Measurements from ENCODE around the gene NF1. TPM values are rescaled to one million over a fixed set of nuclear protein-coding genes. Genes with fewer than 3 reads are reported as not detected.
"Not testable (repeated sequence)": the region's sequence is repeated elsewhere in the genome, so short reads cannot be mapped to it uniquely, and the experiment has no call there.

NF1 gene
- total RNA-seq, 1 experiment from 2014 or later = 12.4 TPM

DNA sequence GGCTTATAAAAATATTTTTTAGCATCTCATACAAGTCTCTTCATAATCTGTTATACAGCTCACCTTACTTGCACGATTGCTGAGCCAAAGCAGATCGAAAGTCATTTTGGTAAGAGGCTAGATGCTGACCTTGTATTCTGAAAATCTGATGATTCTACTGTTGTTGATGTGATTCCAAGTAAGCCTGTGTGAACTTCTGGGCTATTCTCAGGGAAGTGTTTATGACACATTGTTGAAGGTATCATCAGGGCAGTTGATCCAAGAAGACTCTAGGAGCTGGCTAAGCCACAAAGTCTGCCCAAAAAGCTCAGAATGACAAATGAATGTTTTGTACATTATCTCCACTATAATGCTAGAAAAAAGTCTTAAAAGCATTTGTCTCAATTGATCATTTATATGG, 186.3 kb downstream of the NF1 start:
- peaks cover 11% of the 10 kb centered on the region for H3K36me3 ChIP-seq
- no peaks in the 10 kb centered on the region for H3K9me3 ChIP-seq
- DNase-seq = no peak
- no peaks in the 10 kb centered on the region for H3K27me3 ChIP-seq
- no peak overlapping the region for H3K4me3 ChIP-seq

DNA sequence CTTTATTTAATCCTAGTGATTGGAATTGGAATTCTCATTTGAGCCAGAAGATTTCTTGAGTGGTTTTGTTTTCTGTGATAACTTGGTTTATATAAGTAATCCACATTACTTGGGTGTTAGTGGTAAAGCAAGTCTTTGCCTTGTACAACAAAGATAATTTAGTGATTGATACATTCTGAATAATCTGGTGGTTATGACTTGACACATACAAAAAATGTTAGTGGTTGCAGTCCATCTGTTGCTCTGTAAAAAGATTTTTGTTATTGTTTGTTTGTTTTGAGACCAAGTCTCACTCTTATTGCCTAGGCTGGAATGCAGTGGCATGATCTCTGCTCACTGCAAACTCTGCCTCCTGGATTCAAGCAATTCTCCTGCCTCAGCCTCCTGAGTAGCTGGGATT, 189.1 kb downstream of the NF1 start:
- H3K27me3 ChIP-seq = no peaks in the 10 kb centered on the region
- no peak for DNase-seq
- H3K4me3 ChIP-seq = no peak overlapping the region
- no peaks in the 10 kb centered on the region for H3K9me3 ChIP-seq
- peaks cover 17% of the 10 kb centered on the region for H3K36me3 ChIP-seq

DNA sequence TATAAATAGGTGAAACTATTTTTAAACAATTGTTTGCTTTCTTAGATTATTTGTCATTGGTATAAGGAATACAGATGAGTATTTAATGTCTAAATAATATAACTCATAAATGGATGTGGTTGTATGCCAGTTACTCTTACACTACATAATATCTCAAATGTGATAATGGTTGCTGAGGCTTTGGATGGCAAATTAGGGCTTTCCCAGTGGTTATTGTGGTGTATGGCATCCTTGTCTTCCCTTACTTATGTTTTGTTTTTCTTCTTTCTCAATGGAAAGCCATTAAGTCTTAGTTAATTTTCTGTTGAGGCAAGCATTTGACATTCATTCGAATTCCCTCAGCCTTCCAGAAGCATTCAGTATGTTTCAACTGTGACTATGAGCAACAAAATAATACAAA, 191.8 kb downstream of the NF1 start:
- H3K27me3 ChIP-seq = no peaks in the 10 kb centered on the region
- DNase-seq = no peak
- no peak overlapping the region for H3K4me3 ChIP-seq
- peaks cover 18% of the 10 kb centered on the region for H3K36me3 ChIP-seq
- H3K9me3 ChIP-seq = no peaks in the 10 kb centered on the region

DNA sequence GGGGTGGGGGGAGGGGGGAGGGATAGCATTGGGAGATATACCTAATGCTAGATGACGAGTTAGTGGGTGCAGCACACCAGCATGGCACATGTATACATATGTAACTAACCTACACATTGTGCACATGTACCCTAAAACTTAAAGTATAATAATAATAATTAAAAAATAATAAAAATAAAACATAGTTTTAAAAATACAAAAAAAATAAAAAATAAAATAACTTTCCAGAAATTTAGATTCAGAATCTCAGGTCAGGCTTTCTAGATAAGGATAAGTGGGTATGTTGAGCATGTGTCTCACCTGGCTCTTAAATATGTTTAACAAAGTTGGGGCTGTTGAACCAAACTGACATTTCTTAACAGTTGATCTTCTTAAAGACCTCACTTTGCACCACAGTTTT, 193.2 kb downstream of the NF1 start:
- not testable (repeated sequence) for H3K9me3 ChIP-seq, H3K27me3 ChIP-seq, DNase-seq, H3K4me3 ChIP-seq
- H3K36me3 ChIP-seq = peaks cover 23% of the 10 kb centered on the region

DNA sequence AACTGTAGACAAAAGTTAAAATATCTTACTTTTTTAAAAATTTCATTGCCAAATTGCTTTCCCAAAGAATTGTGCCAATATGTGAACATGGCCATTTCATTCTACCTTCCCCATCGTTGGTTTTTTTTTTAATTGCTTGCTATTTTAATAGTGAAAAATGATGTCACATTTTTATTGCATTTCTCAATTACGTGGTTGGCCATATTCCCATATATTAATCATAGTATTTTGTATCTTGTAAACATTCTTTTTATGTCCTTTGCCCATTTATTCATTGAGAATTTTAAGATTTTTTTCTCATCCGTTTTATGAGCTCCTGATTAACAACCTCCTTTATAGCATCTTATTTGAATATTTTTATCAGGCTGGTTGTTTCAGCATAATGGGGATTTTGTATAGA, 195.0 kb downstream of the NF1 start:
- DNase-seq = no peak
- H3K27me3 ChIP-seq = no peaks in the 10 kb centered on the region
- peaks cover 18% of the 10 kb centered on the region for H3K36me3 ChIP-seq

DNA sequence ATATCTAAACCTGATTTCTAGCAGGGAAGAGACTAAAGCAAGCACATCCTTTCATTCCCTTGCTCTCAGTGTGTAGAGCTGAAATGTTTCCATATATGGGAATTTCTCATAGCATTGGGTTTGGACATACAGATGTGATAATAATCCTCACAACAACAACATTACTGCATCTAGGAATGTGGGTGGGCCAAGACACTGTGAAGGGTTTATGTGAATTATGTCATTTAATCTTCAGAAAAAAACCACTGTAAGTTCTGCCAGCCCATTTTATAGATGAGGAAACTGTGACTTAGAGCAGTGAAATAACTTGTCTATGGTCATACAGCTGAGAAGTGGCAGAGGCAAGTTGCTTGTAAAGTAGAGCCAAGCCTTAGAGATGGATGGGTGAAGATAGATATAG, 197.0 kb downstream of the NF1 start:
- Histone ChIP-seq H3K27me3 (no peaks in the 10 kb centered on the region), H3K9me3 (no peaks in the 10 kb centered on the region), H3K4me3 (no peak overlapping the region), H3K36me3 (peaks cover 18% of the 10 kb centered on the region)
- DNase-seq = no peak

More for the DNA sequence above, 195.0 kb downstream of the NF1 start:
- no peak overlapping the region for H3K4me3 ChIP-seq
- no peaks in the 10 kb centered on the region for H3K9me3 ChIP-seq

DNA sequence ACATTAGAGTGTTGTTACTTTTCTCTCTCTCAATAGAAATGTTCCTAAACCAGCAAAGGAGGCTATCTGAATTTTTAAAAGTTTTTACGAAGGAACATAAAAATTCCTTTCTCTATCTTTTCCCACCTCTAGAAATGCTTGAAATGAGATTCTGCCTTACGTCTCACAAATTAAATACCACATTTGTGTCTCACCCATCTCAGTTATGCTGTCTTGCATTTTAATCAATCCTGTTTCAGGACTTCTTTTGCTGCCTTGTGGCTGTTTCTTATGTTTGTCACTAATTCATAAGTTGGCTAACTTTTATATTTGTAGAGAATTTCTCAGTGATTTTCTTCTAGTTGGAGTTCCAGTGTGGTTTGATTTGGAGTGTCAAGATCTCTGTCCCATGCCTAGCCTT, 198.8 kb downstream of the NF1 start:
- DNase-seq = no peak
- no peaks in the 10 kb centered on the region for H3K9me3 ChIP-seq
- H3K36me3 ChIP-seq = peaks cover 15% of the 10 kb centered on the region
- H3K27me3 ChIP-seq = no peaks in the 10 kb centered on the region
- no peak overlapping the region for H3K4me3 ChIP-seq

DNA sequence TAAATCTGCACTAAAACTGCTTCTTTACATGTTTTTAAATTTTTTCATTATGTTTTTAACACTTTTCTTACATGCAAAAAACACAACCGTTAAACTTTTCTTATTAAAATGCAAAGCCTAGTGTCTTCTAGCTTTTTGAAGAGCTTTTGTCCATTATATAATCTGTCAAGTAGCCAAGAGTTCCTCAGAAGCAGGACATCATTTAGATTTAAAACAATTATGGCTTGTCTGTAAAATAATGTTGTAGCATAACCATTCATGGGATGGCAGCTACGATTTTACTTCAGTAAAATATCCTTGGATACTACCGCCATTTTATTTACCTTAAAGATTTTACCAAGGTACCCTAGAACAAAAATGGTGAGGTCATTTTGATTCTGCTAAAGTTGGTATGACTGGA, 199.5 kb downstream of the NF1 start:
- Histone ChIP-seq H3K4me3 (no peak overlapping the region), H3K36me3 (peaks cover 9% of the 10 kb centered on the region), H3K9me3 (no peaks in the 10 kb centered on the region), H3K27me3 (no peaks in the 10 kb centered on the region)
- no peak for DNase-seq

DNA sequence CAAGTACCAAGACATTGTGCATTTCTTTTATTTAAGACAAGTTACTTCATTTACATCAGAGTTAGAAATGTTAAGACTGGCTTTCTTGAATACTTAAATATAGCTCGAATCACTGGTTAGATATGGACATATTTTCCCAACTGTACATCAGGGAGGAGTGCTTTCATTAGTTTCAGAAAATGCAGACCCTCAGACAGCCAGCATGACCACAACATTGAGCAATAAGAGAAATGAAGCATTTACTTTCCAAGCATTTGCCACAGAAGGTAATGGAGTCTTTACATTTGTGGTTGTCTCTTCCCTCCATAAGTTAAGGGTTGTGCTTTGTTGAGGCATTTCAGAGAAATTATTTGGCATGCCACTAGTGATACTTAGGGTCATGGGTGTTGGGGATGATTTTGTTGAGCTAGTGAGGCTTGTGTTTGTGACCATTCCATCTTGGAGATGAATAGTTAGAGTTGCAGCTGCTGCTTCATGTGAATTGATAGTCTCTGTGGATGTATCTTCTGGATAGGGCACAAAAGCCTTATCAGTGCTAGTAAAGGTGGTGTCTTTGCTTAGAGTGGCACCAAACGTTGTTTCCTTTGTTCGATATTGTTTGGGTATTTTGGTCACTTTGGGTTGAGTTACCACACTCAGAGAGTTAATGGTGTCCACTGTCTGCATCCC, 200.2 kb downstream of the NF1 start:
- no peaks in the 10 kb centered on the region for H3K27me3 ChIP-seq
- H3K9me3 ChIP-seq = no peaks in the 10 kb centered on the region
- H3K36me3 ChIP-seq = peaks cover 7% of the 10 kb centered on the region
- no peak for DNase-seq
- H3K4me3 ChIP-seq = no peak overlapping the region

DNA sequence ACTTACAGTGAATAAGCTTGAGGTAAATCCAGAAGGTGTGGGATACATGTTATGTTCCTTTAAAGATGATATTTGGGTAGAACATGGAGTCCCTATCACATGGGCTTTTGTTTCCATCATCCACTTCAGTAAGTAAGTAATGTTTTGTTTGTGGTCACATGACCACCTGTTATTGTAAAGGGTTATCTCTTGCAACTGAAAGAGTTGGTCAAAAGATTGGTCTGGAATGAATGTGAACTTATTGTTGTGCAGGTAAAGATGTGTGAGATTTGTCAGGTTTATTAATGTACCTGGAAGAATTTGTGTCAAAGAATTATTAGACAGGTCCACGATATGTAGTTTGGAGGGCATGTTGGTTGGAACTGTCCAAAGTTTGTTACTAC, 200.7 kb downstream of the NF1 start:
- Histone ChIP-seq H3K9me3 (no peaks in the 10 kb centered on the region), H3K27me3 (no peaks in the 10 kb centered on the region), H3K36me3 (peaks cover 7% of the 10 kb centered on the region), H3K4me3 (no peak overlapping the region)
- no peak for DNase-seq

DNA sequence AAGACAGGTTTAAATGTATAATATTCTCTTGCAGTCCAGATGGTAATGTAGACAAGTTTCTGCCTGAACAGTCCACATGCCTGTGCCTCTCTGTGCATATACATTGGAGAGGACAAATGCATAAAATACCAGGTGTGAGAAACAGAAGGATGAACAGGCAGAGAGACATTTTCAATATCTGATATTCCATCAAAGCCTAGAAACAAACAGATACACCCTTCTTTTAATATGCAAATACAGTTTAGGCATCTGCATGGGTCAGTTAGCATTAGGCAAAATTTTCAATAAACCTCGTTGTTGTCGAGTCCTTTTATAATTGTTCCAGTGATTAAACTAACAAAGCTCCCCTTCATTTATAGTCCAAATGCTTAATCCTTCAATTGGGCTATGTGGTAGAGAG, 201.4 kb downstream of the NF1 start:
- no peaks in the 10 kb centered on the region for H3K27me3 ChIP-seq
- H3K4me3 ChIP-seq = no peak overlapping the region
- DNase-seq = no peak
- H3K9me3 ChIP-seq = no peaks in the 10 kb centered on the region
- peaks cover 7% of the 10 kb centered on the region for H3K36me3 ChIP-seq

DNA sequence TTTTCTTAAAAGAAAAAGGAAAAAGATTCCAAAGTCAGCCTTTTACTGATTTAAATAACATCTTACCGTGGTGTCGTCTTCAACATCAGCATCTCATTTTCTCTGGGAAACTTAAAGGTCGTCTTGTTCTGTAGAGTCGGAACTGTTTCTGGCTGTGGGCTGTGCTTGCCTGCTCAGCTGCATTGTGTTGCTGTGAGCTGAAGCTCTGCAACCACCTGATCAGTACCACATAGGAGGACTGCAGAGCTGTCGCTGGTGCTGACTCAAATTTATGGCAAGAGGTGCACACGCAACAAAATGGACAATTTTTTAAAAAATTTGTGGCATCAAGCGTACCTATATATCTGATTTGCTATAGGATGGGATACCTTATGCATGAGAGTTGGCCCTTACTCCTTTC, 202.3 kb downstream of the NF1 start, which contains the start of gene OMG:
Gene OMG, minus strand, starts transcription at position 150 of the 400 bp plus-strand sequence. CDS start 908 bp downstream, outside the sequence.
- H3K9me3 ChIP-seq = no peaks in the 10 kb centered on the region
- DNase-seq = no peak
- H3K36me3 ChIP-seq = peaks cover under 1% of the 10 kb centered on the region
- H3K4me3 ChIP-seq = no peak within 1 kb of the TSS
- no peaks in the 10 kb centered on the region for H3K27me3 ChIP-seq

DNA sequence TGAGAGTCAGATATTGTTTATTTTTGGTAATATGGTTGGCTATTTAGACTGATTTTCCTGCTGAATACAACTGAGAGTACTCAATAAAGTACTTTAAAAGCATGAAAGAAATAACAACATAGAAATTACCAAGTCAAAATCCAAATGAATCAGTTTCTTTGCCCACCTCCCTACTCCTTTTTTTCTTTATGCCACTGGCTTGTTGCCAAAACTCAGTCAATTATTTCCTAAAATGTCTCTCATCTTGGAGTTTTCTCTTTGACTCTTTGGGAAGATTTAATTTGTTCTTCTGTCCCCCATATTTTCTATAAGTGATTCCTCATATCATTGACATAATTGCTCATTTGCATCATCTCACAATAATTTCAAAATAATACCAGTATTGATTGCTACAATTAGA, 204.8 kb downstream of the NF1 start:
- DNase-seq = no peak
- Histone ChIP-seq H3K27me3 (no peaks in the 10 kb centered on the region), H3K9me3 (no peaks in the 10 kb centered on the region), H3K4me3 (no peak overlapping the region), H3K36me3 (no peaks in the 10 kb centered on the region)

DNA sequence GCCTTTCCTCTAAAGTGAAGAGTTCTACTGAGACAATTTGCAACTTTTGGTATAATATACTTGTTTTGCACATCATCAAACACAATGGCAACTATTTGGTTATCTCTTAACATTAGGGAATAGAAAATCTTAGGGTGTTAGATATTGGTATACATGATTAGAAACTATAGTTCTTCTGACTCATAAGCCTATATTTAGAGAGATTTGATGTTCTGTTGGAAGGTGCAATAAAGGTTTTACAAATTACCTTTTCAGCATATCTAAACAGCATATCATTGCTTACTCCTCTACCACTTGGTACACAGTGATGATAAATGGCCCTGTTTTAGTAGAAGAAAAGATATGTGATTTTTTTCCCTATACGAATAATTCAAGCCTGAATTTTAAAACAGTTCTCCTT, 212.9 kb downstream of the NF1 start:
- no peaks in the 10 kb centered on the region for H3K27me3 ChIP-seq
- no peak for DNase-seq
- H3K36me3 ChIP-seq = no peaks in the 10 kb centered on the region
- H3K9me3 ChIP-seq = no peaks in the 10 kb centered on the region
- no peak overlapping the region for H3K4me3 ChIP-seq

DNA sequence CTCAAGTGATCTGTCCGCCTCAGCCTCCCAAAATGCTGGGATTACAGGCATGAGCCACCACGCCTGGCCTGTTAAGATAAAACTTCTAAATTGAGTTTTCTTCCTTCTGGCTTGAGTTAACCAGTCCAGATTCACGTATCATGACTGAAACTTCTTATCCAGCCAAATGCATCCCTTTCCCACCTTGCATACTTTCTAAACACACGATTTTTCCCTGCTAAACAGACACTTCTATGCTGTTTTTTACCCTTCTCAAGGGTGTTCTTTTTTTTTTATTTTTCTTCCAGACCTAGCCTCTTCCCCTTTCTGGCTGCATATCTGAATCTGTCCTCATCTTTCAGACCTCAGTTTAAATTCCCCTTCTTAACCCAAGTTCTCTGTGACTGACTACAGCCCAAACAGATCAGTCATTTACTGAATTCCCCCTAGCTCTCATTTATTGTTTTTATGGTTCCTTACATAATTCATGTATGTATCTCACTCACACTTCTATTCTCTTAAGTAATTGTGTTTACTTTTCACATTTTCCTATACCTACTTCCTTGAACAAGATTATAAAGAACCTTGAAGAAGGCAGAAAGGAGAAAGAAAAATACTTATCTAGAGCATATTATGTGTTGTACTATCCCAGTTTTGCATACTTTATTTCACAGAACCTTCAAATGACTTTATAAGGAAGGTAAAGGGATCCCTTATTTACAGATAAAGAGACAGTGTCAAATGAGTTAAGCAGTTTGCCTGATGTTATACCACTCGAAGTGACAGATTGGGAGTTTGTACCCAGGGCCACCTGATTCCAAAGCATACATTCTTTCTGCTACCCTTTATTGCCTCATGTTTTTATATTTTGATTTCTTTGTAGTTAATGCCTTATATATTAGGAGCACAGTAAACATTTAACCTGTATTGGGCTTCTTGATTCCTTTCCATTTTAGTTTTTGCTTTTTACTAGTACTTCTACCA, 213.9 kb downstream of the NF1 start:
- no peak for DNase-seq
- no peaks in the 10 kb centered on the region for H3K9me3 ChIP-seq
- no peaks in the 10 kb centered on the region for H3K36me3 ChIP-seq
- no peak overlapping the region for H3K4me3 ChIP-seq
- no peaks in the 10 kb centered on the region for H3K27me3 ChIP-seq

DNA sequence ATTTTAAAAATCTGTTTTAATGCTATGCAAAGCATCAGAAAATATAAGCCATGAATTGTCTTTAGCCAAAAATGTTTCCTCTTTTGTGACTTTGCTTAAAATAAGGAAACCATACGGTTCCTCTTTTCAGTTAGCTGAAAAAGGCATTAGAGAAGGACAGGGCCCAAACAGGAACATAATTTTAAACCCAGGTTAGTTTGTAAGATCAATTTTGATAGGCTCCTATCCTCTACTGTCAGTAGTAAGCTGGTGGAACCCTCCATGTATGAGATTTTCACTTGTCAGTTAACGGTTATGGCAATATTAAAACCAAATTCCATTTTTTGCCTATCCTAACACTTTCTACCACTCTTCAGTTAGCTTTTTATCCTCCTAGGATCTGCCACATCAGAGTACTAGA, 214.8 kb downstream of the NF1 start:
- Histone ChIP-seq H3K27me3 (no peaks in the 10 kb centered on the region), H3K9me3 (0 out of 2 replicates have a peak, but pooled peaks cover 1% of the 10 kb centered on the region), H3K36me3 (no peaks in the 10 kb centered on the region), H3K4me3 (no peak overlapping the region)
- DNase-seq = no peak

DNA sequence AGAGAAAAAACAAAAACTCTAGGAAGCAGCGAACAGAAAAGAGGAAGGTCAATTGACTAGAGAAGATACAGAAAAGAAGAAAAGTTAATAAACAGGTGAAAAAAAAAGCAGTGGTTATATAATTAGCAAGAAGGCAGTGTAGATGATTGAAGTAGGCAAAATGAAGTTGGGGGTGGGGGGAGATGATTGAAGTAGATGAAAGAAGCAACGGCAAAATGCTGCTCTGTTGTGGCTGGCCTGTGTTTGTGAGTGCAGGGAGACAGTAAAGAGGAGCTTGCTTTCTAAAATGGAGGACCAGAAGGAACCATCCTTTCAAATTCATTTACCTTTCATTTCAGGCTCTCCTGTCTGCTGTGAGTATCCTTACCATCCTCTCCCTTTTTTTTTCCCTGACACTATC, 215.5 kb downstream of the NF1 start:
- H3K9me3 ChIP-seq = 0 out of 2 replicates have a peak, but pooled peaks cover 2% of the 10 kb centered on the region
- DNase-seq = no peak
- H3K27me3 ChIP-seq = no peaks in the 10 kb centered on the region
- no peak overlapping the region for H3K4me3 ChIP-seq
- no peaks in the 10 kb centered on the region for H3K36me3 ChIP-seq

DNA sequence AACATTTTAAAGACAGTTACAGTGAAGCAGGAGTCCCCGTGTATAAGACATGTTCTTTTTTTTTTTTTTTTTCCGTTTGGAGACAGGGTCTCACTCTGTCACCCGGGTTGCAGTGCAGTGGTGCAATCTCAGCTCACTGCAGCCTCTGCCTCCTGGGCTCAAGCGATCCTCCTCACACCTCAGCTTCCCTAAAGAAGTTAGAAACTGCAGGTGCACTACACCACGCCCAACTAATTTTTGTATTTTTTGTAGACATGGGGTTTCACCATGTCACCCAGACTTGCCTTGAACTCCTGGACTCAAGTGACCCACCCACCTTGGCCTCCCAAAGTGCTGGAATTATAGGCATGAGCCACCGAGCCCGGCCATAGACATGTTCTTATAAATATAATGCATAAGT, 216.1 kb downstream of the NF1 start:
- H3K9me3 ChIP-seq = 0 out of 2 replicates have a peak, but pooled peaks cover 2% of the 10 kb centered on the region
- DNase-seq = no peak
- no peaks in the 10 kb centered on the region for H3K27me3 ChIP-seq
- no peaks in the 10 kb centered on the region for H3K36me3 ChIP-seq
- H3K4me3 ChIP-seq = no peak overlapping the region

Data from MG63 (cell line).